ENCODE data around the gene ZSCAN5A. TPM values are rescaled to one million over a fixed set of nuclear protein-coding genes. Genes with fewer than 3 reads are reported as not detected.

ZSCAN5A gene
- total RNA-seq, 4 donors from 2014 or later, result 5.1 to 21.3 (median 10.1) TPM

DNA sequence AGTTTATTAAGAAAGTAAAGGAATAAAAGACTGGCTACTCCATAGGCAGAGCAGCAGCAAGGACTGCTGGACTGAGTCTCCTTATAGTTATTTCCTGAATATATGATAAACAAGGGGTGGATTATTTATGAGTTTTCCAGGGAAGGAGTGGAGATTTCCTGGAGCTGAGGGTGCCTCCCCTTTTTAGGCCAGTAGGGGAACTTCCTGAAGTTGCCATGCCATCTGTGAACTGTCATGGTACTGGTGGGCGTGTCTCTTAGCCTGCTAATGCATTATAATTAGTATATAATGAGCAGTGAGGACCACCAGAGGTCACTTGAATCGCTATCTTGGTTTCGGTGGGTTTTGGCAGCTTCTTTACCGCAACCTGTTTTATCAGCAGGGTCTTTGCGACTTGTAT is 13.5 kb downstream of the ZSCAN5A start:
- H3K36me3 ChIP-seq, result peaks cover 0 to 74% (median 0%) of the 10 kb centered on the region in 3 donors
- TF ChIP-seq POLR2A (IDR thresholded peaks at IDR 0.05) (no peak), EP300 (IDR thresholded peaks at IDR 0.05) (no peak)
- TF ChIP-seq, protein P1, sequence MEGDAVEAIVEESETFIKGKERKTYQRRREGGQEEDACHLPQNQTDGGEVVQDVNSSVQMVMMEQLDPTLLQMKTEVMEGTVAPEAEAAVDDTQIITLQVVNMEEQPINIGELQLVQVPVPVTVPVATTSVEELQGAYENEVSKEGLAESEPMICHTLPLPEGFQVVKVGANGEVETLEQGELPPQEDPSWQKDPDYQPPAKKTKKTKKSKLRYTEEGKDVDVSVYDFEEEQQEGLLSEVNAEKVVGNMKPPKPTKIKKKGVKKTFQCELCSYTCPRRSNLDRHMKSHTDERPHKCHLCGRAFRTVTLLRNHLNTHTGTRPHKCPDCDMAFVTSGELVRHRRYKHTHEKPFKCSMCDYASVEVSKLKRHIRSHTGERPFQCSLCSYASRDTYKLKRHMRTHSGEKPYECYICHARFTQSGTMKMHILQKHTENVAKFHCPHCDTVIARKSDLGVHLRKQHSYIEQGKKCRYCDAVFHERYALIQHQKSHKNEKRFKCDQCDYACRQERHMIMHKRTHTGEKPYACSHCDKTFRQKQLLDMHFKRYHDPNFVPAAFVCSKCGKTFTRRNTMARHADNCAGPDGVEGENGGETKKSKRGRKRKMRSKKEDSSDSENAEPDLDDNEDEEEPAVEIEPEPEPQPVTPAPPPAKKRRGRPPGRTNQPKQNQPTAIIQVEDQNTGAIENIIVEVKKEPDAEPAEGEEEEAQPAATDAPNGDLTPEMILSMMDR (IDR thresholded peaks at IDR 0.05), result no peak
- 71 to 75% methylated on average over 5 of the region's 5 CpGs for WGBS, 2 donors

DNA sequence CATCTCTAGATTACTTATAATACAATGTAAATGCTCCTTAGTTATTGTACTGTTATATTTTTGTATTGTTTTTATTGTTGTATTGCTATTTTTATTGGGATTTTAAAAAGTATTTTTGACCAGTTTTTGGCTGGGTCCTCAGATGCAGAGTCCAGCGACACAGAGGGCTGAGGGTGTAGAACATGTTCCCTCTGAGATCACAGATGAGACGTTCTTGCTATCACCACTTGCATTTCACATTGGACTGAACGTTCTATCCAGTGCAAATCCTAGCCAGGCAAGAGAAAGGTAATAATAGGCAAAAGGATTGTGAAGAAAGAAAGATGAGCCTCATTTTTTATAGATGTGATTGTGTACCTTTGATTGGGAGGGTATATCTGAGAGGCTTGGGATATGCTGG is 15.0 kb downstream of the ZSCAN5A start:
- TF ChIP-seq, protein P1 (IDR thresholded peaks at IDR 0.05), result no peak
- TF ChIP-seq EP300 (IDR thresholded peaks at IDR 0.05), result no peak
- TF ChIP-seq POLR2A (IDR thresholded peaks at IDR 0.05), result no peak
- Histone ChIP-seq H3K4me1 (no peaks in the 10 kb centered on the region), H3K9me3 (no peaks in the 10 kb centered on the region), H3K27ac (no peak overlapping the region), H3K27me3 (no peaks in the 10 kb centered on the region), H3K4me3 (no peak overlapping the region), H3K36me3 (peaks cover 0 to 75% (median 0%) of the 10 kb centered on the region in 3 donors)
- WGBS, 2 donors, result 89% methylated on average over 3 of the region's 3 CpGs
- no peak for DNase-seq (ENCODE audit: low spot score in 2 of 2)

More for the DNA sequence above, 13.5 kb downstream of the ZSCAN5A start:
- DNase-seq (ENCODE audit: low spot score in 2 of 2), result no peak
- H3K27me3 ChIP-seq, result no peaks in the 10 kb centered on the region
- H3K4me1 ChIP-seq, result no peaks in the 10 kb centered on the region
- no peak overlapping the region for H3K4me3 ChIP-seq
- H3K27ac ChIP-seq, result no peak overlapping the region
- no peaks in the 10 kb centered on the region for H3K9me3 ChIP-seq

DNA sequence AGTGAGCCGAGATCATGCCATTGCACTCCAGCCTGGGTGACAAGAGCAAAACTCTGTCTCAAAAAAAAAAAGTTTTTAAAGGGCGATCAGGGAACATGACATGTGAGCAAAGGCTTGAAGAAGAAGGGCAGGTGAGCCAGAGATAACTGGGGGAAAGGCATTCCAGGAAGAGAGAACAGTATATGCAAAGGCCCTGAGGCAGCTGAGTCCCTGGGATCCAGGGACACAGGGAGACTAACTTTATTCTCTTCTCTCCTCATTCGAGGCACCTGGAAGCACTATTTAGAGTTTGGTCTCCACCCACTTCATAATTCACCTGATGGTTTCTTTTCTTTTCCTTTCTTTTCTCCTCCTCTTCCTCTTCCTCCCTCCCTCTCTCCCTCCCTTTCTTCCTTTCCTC is 17.6 kb downstream of the ZSCAN5A start:
- peaks cover 0 to 77% (median 0%) of the 10 kb centered on the region in 3 donors for H3K36me3 ChIP-seq
- no peaks in the 10 kb centered on the region for H3K27me3 ChIP-seq
- peaks cover 0 to 5% (median 0%) of the 10 kb centered on the region in 4 donors for H3K9me3 ChIP-seq
- DNase-seq (ENCODE audit: low spot score in 2 of 2), result no peak
- H3K4me3 ChIP-seq, result no peak overlapping the region
- no peak overlapping the region for H3K27ac ChIP-seq
- WGBS, 2 donors, result 92 to 94% methylated on average over 3 of the region's 3 CpGs
- no peak for TF ChIP-seq EP300 (IDR thresholded peaks at IDR 0.05)
- TF ChIP-seq POLR2A (IDR thresholded peaks at IDR 0.05), result no peak
- TF ChIP-seq, protein P1 (IDR thresholded peaks at IDR 0.05), result no peak
- H3K4me1 ChIP-seq, result no peaks in the 10 kb centered on the region

DNA sequence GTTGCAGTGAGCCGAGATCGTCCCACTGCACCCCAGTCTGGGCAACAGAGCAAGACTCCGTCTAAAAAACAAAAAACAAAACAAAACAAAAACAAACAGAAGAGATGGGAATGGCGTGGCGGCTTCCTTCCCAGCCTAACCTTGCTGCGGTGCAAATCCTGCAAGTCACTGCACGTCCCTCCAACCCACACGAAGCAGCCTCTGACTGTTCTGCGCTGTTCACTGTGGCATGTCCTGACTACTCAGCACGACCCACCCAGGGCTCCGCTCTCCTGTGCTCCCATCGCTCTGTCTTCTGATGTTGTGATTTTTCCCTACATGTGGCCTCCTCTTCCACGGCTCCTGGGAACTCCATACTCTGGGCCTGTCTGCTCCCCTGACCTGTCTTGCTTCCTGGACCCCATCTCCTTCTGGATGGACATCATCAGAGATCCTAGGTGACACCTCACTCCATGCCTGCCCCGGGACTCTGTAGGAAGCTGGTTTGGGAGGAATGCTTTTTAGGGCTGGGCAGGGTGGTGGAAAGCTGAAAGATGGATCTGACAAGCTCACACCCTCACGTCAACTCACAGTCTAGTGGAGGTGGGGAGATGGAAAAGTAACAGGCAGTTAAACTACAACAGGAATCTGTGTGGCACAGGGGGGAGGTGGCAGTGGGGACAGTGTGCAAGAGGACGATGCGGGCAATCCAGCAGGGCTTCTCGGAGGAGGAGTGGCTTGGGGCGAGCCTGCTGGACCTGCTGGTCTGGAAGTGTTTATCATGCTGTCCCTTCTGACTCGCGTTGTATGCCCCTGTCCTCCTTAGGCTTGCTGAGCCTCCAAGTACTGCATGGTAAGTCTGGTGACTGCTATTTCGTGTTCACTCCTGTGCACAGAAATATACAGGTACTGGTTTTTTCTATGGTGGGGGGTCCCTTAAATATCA is 18.8 kb downstream of the ZSCAN5A start:
- no peak for DNase-seq (ENCODE audit: low spot score in 2 of 2)
- H3K4me1 ChIP-seq, result no peaks in the 10 kb centered on the region
- no peak overlapping the region for H3K4me3 ChIP-seq
- H3K9me3 ChIP-seq, result peaks cover 0 to 5% (median 0%) of the 10 kb centered on the region in 4 donors
- WGBS, 2 donors, result 91 to 92% methylated on average over 22 of the region's 22 CpGs
- peak overlapping the region in 1 of 4 donors; percentile 38 for H3K27ac ChIP-seq
- TF ChIP-seq, protein P1 (IDR thresholded peaks at IDR 0.05), result no peak
- TF ChIP-seq POLR2A (IDR thresholded peaks at IDR 0.05) (no peak), EP300 (IDR thresholded peaks at IDR 0.05) (no peak)
- H3K27me3 ChIP-seq, result no peaks in the 10 kb centered on the region
- peaks cover 0 to 76% (median 0%) of the 10 kb centered on the region in 3 donors for H3K36me3 ChIP-seq

DNA sequence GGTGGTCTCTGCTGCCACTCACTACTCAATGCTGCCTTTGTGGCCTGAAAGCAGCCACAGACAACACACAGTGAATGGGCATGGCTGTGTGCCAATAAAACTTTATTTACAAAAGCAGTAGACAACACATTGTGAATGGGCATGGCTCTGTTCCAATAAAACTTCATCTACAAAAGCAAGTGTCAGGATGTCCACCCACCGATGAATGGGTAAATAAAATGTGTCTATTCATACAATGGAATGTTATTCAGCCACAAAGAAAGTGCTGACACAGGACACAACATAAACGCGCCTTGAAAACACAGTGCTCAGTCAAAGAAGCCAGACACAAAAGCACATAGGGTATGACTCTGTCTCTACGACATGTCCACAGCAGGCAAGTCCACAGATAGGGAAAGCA is 20.1 kb downstream of the ZSCAN5A start:
- peaks cover 0 to 5% (median 0%) of the 10 kb centered on the region in 4 donors for H3K9me3 ChIP-seq
- no peaks in the 10 kb centered on the region for H3K4me1 ChIP-seq
- no peaks in the 10 kb centered on the region for H3K27me3 ChIP-seq
- no peak for DNase-seq (ENCODE audit: low spot score in 2 of 2)
- peaks cover 0 to 83% (median 0%) of the 10 kb centered on the region in 3 donors for H3K36me3 ChIP-seq
- WGBS, 2 donors, result 30 to 46% methylated on average over 4 of the region's 4 CpGs
- H3K4me3 ChIP-seq, result no peak overlapping the region
- TF ChIP-seq, protein P1 (IDR thresholded peaks at IDR 0.05), result no peak
- peak in 1 of 2 donors; percentile 31 for TF ChIP-seq EP300 (IDR thresholded peaks at IDR 0.05)
- no peak for TF ChIP-seq POLR2A (IDR thresholded peaks at IDR 0.05)
- H3K27ac ChIP-seq, result peak overlapping the region in 1 of 4 donors; percentile 38

Data from tibial nerve (tissue), 4 donors.